ENCODE measurements around the gene SDK1. TPM values are rescaled to one million over a fixed set of nuclear protein-coding genes. Genes with fewer than 3 reads are reported as not detected.

The SDK1 gene
- total and polyA plus RNA-seq, 7 experiments from 2014 or later, result 0.07 to 2.5 (median 0.54) TPM

GRCh38 chr7:3326246-3326645 lies 25.2 kb downstream of the SDK1 start:
- peaks cover 0 to 5% (median 0%) of the 10 kb centered on the region in 5 donors for H3K27me3 Mint-ChIP-seq
- DNase-seq (no peak), ATAC-seq (no peak)
- POLR2A ChIA-PET, result no interaction called here
- H3K4me1 ChIP-seq (ENCODE audit: control insufficient read depth in 2 of 2, insufficient read depth in 2 of 2, low read length in 2 of 2), result no peaks in the 10 kb centered on the region
- intact Hi-C loops (cut with micrococcal nuclease), result no loop called here
- peaks cover 0 to 5% (median 0%) of the 10 kb centered on the region in 11 donors for H3K9me3 Mint-ChIP-seq
- no peak overlapping the region for H3K27ac ChIP-seq (ENCODE audit: low read depth, low read length)
- H3K4me3 Mint-ChIP-seq, result no peak overlapping the region
- H3K36me3 ChIP-seq (ENCODE audit: control insufficient read depth in 2 of 3, insufficient read depth in 3 of 3, low read length in 3 of 3), result no peaks in the 10 kb centered on the region
- H3K4me3 ChIP-seq (ENCODE audit: low read length), result no peak overlapping the region
- CTCF ChIA-PET, result no interaction called here
- peaks cover 0 to 13% (median 6%) of the 10 kb centered on the region in 7 donors for H3K4me1 Mint-ChIP-seq
- H3K36me3 Mint-ChIP-seq, result peaks cover 0 to 10% (median 4%) of the 10 kb centered on the region in 5 donors
- no peak overlapping the region for H3K27ac Mint-ChIP-seq
- no peaks in the 10 kb centered on the region for H3K9me3 ChIP-seq (ENCODE audit: control insufficient read depth in 2 of 3, low read length in 3 of 3)
- H3K27me3 ChIP-seq (ENCODE audit: control insufficient read depth in 2 of 2, insufficient read depth in 2 of 2, low read length in 2 of 2), result no peaks in the 10 kb centered on the region

DNA sequence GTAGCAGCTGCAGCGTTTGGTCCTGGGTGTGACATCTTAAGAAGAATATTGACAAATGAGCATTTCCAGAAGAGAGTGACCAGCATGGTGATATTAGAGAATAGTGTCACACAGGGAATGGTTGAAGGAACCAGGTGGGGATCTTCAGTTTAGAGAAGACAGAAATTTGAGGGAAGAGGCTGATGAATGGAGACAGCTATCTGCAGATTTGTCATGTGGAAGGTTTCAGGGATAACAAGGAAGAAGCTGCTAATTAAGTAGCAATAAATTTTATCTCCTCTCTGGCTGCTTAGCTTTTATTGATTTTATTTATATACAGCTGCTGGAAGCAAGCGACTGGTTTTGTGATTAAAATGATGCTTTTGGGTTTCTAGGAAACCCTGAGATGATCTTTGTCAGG lies 26.0 kb downstream of the SDK1 start:
- no peaks in the 10 kb centered on the region for H3K9me3 ChIP-seq (ENCODE audit: control insufficient read depth in 2 of 3, low read length in 3 of 3)
- DNase-seq (no peak), ATAC-seq (no peak)
- no peak overlapping the region for H3K27ac ChIP-seq (ENCODE audit: low read depth, low read length)
- H3K27me3 ChIP-seq (ENCODE audit: control insufficient read depth in 2 of 2, insufficient read depth in 2 of 2, low read length in 2 of 2), result no peaks in the 10 kb centered on the region
- no peaks in the 10 kb centered on the region for H3K4me1 ChIP-seq (ENCODE audit: control insufficient read depth in 2 of 2, insufficient read depth in 2 of 2, low read length in 2 of 2)
- peaks cover 0 to 5% (median 0%) of the 10 kb centered on the region in 11 donors for H3K9me3 Mint-ChIP-seq
- H3K4me1 Mint-ChIP-seq, result peaks cover 0 to 7% (median under 1%) of the 10 kb centered on the region in 7 donors
- intact Hi-C loops (cut with micrococcal nuclease), result no loop called here
- POLR2A ChIA-PET, result interaction anchor here (0.7 kb wide), 1 partner anchor 144 kb away, joined by 3 read pairs; no protein-coding TSS in a partner anchor
- CTCF ChIA-PET, result no interaction called here
- no peak overlapping the region for H3K4me3 ChIP-seq (ENCODE audit: low read length)
- H3K27me3 Mint-ChIP-seq, result peaks cover 0 to 4% (median under 1%) of the 10 kb centered on the region in 5 donors
- no peaks in the 10 kb centered on the region for H3K36me3 ChIP-seq (ENCODE audit: control insufficient read depth in 2 of 3, insufficient read depth in 3 of 3, low read length in 3 of 3)
- no peak overlapping the region for H3K4me3 Mint-ChIP-seq
- H3K27ac Mint-ChIP-seq, result no peak overlapping the region
- peaks cover 0 to 10% (median 4%) of the 10 kb centered on the region in 5 donors for H3K36me3 Mint-ChIP-seq

- POLR2A ChIA-PET, result no interaction called here
- intact Hi-C loops (cut with micrococcal nuclease), result no loop called here
These were observed 26.6 kb downstream of the SDK1 start for GRCh38 chr7:3327655-3328054.

GRCh38 chr7:3332308-3332707 lies 31.3 kb downstream of the SDK1 start:
- Histone ChIP-seq H3K4me1 (ENCODE audit: control insufficient read depth in 2 of 2, insufficient read depth in 2 of 2, low read length in 2 of 2) (no peaks in the 10 kb centered on the region), H3K27me3 (ENCODE audit: control insufficient read depth in 2 of 2, insufficient read depth in 2 of 2, low read length in 2 of 2) (peaks cover 0 to 8% of the 10 kb centered on the region in 2 donors), H3K4me3 (ENCODE audit: low read length) (no peak overlapping the region), H3K9me3 (ENCODE audit: control insufficient read depth in 2 of 3, low read length in 3 of 3) (no peaks in the 10 kb centered on the region), H3K27ac (ENCODE audit: low read depth, low read length) (no peak overlapping the region), H3K36me3 (ENCODE audit: control insufficient read depth in 2 of 3, insufficient read depth in 3 of 3, low read length in 3 of 3) (no peaks in the 10 kb centered on the region)
- intact Hi-C loops (cut with micrococcal nuclease), result no loop called here
- Mint-ChIP-seq H3K9me3 (peaks cover 0 to 5% (median 0%) of the 10 kb centered on the region in 11 donors), H3K36me3 (peaks cover 0 to 8% (median 5%) of the 10 kb centered on the region in 5 donors), H3K4me1 (no peaks in the 10 kb centered on the region), H3K27ac (no peak overlapping the region), H3K4me3 (no peak overlapping the region), H3K27me3 (peaks cover 8 to 27% (median 18%) of the 10 kb centered on the region in 5 donors)
- ATAC-seq (no peak), DNase-seq (no peak)
- ChIA-PET POLR2A (no interaction called here), CTCF (no interaction called here)

More at GRCh38 chr7:3327655-3328054, 26.6 kb downstream of the SDK1 start:
- CTCF ChIA-PET, result no interaction called here
- no peaks in the 10 kb centered on the region for H3K27me3 ChIP-seq (ENCODE audit: control insufficient read depth in 2 of 2, insufficient read depth in 2 of 2, low read length in 2 of 2)
- no peak overlapping the region for H3K4me3 ChIP-seq (ENCODE audit: low read length)
- no peaks in the 10 kb centered on the region for H3K36me3 ChIP-seq (ENCODE audit: control insufficient read depth in 2 of 3, insufficient read depth in 3 of 3, low read length in 3 of 3)
- Mint-ChIP-seq H3K27ac (no peak overlapping the region), H3K27me3 (peaks cover 0 to 7% (median 4%) of the 10 kb centered on the region in 5 donors), H3K4me1 (peaks cover 0 to 2% (median 0%) of the 10 kb centered on the region in 7 donors), H3K9me3 (peaks cover 0 to 5% (median 0%) of the 10 kb centered on the region in 11 donors), H3K36me3 (peaks cover 0 to 10% (median 4%) of the 10 kb centered on the region in 5 donors), H3K4me3 (no peak overlapping the region)
- no peaks in the 10 kb centered on the region for H3K9me3 ChIP-seq (ENCODE audit: control insufficient read depth in 2 of 3, low read length in 3 of 3)
- DNase-seq (no peak), ATAC-seq (no peak)
- H3K27ac ChIP-seq (ENCODE audit: low read depth, low read length), result no peak overlapping the region
- no peaks in the 10 kb centered on the region for H3K4me1 ChIP-seq (ENCODE audit: control insufficient read depth in 2 of 2, insufficient read depth in 2 of 2, low read length in 2 of 2)

DNA sequence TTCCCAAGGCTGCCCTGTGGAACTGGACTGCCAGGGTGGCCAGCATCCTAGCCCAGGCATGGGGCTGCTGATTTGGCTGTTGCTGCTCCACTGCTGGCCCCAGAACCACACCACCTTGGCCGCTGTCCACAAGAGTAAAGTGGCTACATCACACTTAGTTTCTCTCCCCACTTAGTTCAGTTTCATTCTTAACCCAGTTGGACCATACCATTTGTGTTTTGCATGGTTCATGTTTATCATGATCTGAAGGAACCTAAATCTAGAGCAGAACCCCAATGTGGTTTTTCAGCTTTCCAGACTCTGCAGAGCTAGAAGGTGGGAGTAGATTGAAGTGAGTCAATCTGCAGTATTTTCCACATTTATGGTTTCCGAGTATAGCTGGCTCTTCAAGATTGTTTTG lies 32.8 kb downstream of the SDK1 start:
- Mint-ChIP-seq H3K9me3 (peaks cover 0 to 5% (median 0%) of the 10 kb centered on the region in 11 donors), H3K27ac (no peak overlapping the region), H3K4me3 (no peak overlapping the region), H3K27me3 (peaks cover 8 to 35% (median 18%) of the 10 kb centered on the region in 5 donors), H3K4me1 (no peaks in the 10 kb centered on the region), H3K36me3 (peaks cover 0 to 8% (median 5%) of the 10 kb centered on the region in 5 donors)
- POLR2A ChIA-PET, result no interaction called here
- intact Hi-C loops (cut with micrococcal nuclease), result no loop called here
- CTCF ChIA-PET, result no interaction called here
- no peak overlapping the region for H3K27ac ChIP-seq (ENCODE audit: low read depth, low read length)
- DNase-seq, result no peak
- H3K9me3 ChIP-seq (ENCODE audit: control insufficient read depth in 2 of 3, low read length in 3 of 3), result no peaks in the 10 kb centered on the region
- ATAC-seq, result no peak
- no peaks in the 10 kb centered on the region for H3K36me3 ChIP-seq (ENCODE audit: control insufficient read depth in 2 of 3, insufficient read depth in 3 of 3, low read length in 3 of 3)
- H3K4me1 ChIP-seq (ENCODE audit: control insufficient read depth in 2 of 2, insufficient read depth in 2 of 2, low read length in 2 of 2), result no peaks in the 10 kb centered on the region
- H3K4me3 ChIP-seq (ENCODE audit: low read length), result no peak overlapping the region
- peaks cover 0 to 8% of the 10 kb centered on the region in 2 donors for H3K27me3 ChIP-seq (ENCODE audit: control insufficient read depth in 2 of 2, insufficient read depth in 2 of 2, low read length in 2 of 2)

- no peak overlapping the region for H3K27ac ChIP-seq (ENCODE audit: low read depth, low read length)
- H3K36me3 ChIP-seq (ENCODE audit: control insufficient read depth in 2 of 3, insufficient read depth in 3 of 3, low read length in 3 of 3), result no peaks in the 10 kb centered on the region
- ATAC-seq (no peak), DNase-seq (no peak)
- ChIA-PET POLR2A (no interaction called here), CTCF (no interaction called here)
- Mint-ChIP-seq H3K9me3 (peaks cover 0 to 4% (median 0%) of the 10 kb centered on the region in 11 donors), H3K27ac (no peak overlapping the region), H3K4me1 (no peaks in the 10 kb centered on the region), H3K4me3 (no peak overlapping the region), H3K27me3 (peaks cover 8 to 35% (median 20%) of the 10 kb centered on the region in 5 donors), H3K36me3 (peaks cover 0 to 11% (median 0%) of the 10 kb centered on the region in 5 donors)
- H3K4me1 ChIP-seq (ENCODE audit: control insufficient read depth in 2 of 2, insufficient read depth in 2 of 2, low read length in 2 of 2), result no peaks in the 10 kb centered on the region
- no peaks in the 10 kb centered on the region for H3K9me3 ChIP-seq (ENCODE audit: control insufficient read depth in 2 of 3, low read length in 3 of 3)
- H3K4me3 ChIP-seq (ENCODE audit: low read length), result no peak overlapping the region
- peaks cover 0 to 8% of the 10 kb centered on the region in 2 donors for H3K27me3 ChIP-seq (ENCODE audit: control insufficient read depth in 2 of 2, insufficient read depth in 2 of 2, low read length in 2 of 2)
- intact Hi-C loops (cut with micrococcal nuclease), result no loop called here
These were observed 35.1 kb downstream of the SDK1 start for GRCh38 chr7:3336042-3336665.

DNA sequence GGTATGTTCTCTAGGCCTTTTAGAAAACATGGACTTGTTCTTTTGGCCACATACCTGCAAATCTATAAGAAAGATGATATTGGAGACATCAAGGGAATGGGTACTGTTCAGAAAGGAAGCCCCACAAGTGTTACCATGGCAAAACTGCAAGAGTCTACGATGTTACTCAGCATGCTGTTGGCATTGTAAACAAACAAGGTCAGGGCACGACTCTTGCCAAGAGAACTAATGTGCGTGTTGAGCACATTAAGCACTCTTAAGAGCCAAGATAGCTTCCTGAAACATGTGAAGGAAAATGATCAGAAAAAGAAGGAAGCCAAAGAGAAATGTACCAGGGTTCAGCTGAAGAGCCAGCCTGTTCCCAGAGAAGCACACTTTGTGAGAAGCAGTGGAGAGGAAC lies 37.1 kb downstream of the SDK1 start:
- H3K27ac ChIP-seq (ENCODE audit: low read depth, low read length), result no peak overlapping the region
- H3K9me3 ChIP-seq (ENCODE audit: control insufficient read depth in 2 of 3, low read length in 3 of 3), result no peaks in the 10 kb centered on the region
- Mint-ChIP-seq H3K4me1 (no peaks in the 10 kb centered on the region), H3K36me3 (peaks cover 0 to 11% (median 0%) of the 10 kb centered on the region in 5 donors), H3K9me3 (peaks cover 0 to 4% (median 0%) of the 10 kb centered on the region in 11 donors), H3K27ac (no peak overlapping the region), H3K4me3 (no peak overlapping the region), H3K27me3 (peaks cover 8 to 31% (median 20%) of the 10 kb centered on the region in 5 donors)
- intact Hi-C loops (cut with micrococcal nuclease), result no loop called here
- DNase-seq, result no peak
- H3K4me1 ChIP-seq (ENCODE audit: control insufficient read depth in 2 of 2, insufficient read depth in 2 of 2, low read length in 2 of 2), result no peaks in the 10 kb centered on the region
- ChIA-PET CTCF (no interaction called here), POLR2A (no interaction called here)
- H3K27me3 ChIP-seq (ENCODE audit: control insufficient read depth in 2 of 2, insufficient read depth in 2 of 2, low read length in 2 of 2), result peaks cover 0 to 8% of the 10 kb centered on the region in 2 donors
- H3K4me3 ChIP-seq (ENCODE audit: low read length), result no peak overlapping the region
- ATAC-seq, result no peak
- H3K36me3 ChIP-seq (ENCODE audit: control insufficient read depth in 2 of 3, insufficient read depth in 3 of 3, low read length in 3 of 3), result no peaks in the 10 kb centered on the region

All from naive thymus-derived CD4-positive, alpha-beta T cell (primary cell).